GM19397 (cell line): ENCODE data around the gene TTLL1.
"Not testable (repeated sequence)": the region's sequence is repeated elsewhere in the genome, so short reads cannot be mapped to it uniquely, and the experiment has no call there.

ENCODE experiments used
- ATAC-seq: cut with Tn5 transposase; IDR thresholded peaks from one replicate; pipeline ENCODE4 v1.9.1; 2021; ENCODE audit warnings: mild to moderate bottlenecking, moderate library complexity; ENCODE audit not compliant: unreplicated experiment

TTLL1 gene

GRCh38 chr22:42995654-42996053 is 93.5 kb downstream of the TTLL1 start:
- ATAC-seq: not testable (repeated sequence)

DNA sequence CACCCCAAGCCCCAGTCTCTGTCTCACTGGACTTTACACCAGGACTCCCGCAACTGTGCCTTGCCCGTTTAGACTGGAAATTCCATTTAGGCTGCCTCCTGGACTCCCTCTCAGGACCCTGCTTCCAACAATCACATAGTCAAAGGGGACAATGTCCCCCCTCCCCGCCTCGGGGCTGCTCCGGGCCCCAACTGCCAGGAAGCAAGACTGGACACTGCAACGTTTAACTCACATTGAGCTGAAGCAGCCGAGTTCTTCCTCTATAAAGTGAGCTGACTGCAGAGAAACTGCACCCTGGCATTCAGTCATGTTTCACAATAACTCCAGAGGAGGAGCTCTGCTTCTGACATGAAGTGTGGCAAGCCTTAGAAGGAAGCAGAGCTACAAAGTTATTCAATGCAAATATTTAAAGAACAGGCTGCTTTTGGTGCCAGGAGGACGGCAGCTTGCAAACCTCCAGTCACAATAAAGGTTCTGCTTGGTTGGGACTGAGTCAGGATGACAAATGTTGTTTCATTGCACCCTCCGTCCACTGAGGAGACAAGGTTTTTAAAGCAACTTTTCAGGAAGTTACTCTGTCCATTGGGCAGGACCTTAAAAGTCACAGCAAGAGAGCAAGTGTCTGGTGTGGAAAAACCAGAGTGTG is 94.2 kb downstream of the TTLL1 start:
- ATAC-seq: no peak

DNA sequence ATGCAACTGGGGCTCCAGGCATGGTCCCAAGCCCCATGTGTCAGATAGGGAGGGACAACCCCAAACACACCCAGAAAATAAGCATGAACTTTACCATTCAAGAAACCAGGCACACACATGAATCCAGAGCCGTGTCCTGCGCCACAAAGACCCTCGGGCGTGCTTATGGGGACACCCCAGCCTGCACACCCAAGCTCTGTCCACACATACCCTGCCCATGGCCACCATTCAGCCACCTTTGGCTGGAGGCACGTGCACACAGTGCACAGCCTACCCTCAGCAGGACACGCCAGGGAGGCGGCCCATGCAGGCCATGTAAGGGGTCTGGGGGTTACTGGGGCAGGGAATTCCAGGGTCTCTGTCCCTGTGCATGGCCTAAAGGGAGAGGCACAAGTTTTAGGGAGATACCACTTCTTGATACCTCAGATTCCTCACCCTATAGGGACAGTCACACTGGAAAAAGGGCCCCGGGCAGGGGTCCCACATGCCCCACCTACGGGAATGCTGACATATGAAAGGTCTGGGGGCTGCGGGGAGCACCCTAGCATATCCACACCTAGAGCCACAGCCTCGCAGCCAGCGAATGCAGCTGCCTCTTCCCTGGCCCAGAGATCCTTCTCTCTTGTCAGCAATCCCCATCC is 94.8 kb downstream of the TTLL1 start:
- ATAC-seq: no peak

DNA sequence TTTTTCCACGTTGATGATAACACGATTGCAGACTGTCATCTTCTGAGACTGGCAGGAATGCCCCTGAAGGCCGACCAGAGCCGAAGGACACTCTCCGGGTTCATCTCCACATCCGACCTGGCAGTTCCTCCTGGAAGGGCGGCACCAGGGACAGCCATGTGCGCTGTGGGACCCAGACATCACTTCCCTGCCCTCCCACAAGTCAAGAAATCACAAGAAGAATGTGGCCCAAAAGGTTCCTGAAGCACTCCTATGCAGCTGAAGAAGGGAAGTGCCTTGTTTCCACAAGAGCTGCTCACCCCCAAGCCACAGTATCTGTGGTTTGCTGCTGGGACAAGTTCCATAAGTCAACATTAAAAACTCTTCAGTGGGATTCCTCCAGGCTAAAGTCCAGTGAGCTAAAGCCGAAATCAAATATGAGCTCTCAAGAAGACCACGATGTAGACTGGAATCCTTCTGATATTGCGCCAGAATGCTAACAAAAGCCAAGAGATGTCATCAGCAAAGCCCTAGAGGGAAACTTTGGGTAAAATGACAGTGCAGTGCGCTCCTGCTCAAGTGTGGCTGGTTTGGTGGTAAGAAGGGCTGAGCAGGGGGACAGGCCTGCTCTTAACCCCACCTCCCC is 95.4 kb downstream of the TTLL1 start:
- no peak for ATAC-seq

DNA sequence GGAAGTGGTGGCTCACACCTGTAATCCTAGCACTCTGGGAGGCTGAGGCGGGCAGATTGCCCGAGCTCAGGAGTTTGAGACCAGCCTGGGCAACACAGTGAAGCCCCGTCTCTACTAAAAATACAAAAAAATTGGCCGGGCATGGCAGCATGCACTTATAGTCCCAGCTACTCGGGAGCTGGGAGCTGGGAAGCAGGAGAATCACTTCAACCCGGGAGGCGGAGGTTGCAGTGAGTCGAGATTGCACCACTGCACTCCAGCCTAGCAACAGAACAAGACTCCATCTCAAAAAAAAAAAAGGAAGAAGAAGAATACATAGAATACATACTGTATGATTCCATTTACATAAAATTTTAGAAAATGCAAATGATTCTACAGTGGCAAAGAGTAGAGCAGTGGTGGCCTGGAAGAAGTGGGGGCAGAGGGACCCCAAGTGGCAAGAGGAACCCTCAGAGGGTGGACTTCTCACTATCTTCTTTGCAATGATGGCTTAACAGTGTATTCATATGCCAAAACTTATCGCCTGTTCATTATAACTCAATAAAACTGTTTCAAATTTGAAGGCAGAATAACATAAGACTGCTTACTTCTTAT is 96.2 kb downstream of the TTLL1 start:
- no peak for ATAC-seq

DNA sequence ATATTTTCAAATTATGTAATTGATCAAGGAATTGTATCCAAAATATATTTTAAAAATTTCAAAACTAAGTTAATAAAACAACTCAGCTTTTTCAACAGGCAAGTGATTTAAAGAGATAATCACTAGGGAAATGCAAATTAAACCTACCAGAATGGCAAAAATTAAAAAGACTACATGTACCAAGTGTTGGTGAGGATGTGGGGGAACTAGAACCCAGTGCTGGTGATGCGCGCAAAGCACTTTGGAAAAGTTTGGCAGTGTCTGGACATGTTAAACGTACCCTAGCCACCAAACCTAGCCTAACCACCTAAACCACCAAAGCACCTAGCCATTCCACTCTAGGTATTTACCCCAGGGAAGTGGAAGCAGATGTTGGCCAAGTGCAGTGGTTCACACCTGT is 97.1 kb downstream of the TTLL1 start:
- no peak for ATAC-seq

- no peak for ATAC-seq
These were observed 98.1 kb downstream of the TTLL1 start for GRCh38 chr22:42991010-42991651.

DNA sequence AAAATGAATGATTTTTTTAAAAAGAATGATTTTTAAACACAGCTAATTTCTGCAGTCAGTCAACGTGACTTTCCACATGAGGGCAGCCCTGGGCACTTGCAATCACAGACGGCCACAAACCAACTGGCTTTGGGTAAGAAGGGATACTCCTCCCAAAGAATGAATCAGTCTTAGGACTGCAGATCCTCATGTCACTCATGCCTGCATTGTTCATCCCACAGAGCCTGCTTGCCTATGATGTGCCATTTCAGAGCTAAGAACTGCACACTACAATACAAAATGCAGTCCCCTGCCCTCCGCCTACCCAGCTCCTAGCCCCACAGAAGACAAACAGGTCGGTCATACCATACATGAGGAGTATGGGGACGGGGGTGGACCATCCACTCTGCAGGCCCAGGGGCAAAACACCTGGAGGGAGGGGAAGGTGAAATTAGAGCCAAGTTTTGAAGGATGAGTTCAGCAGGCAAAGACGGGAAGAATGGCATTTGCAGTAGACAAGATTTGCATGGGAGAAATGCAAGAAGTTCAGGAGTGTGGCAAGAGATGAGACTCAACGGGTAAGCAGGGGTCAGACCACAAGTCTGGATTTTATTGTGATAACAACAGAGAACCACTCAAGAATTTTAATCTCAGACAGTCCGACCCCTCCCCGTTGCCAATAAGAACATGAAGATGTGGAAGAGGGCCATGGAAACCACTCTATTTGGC is 98.9 kb downstream of the TTLL1 start:
- no peak for ATAC-seq
